Endothelial cell of umbilical vein (primary cell): ENCODE results near the gene ACOT7. TPM values are rescaled to one million over a fixed set of nuclear protein-coding genes. Genes with fewer than 3 reads are reported as not detected.
A peak's percentile ranks its signal among the peaks of the same experiment; 100 is the strongest.

ENCODE experiments used
- BruUV-seq: library from RNA; stranded (reverse); fragments of 400-500 nt; replicated peaks from 2 replicates; lab custom pipeline; 2021; lab: Mats Ljungman, UMichigan
- CTCF ChIA-PET: fragments of 300-600, 350-600 bp; sonication (Branson Sonifier 250); formaldehyde crosslinking; loops from one replicate; lab custom pipeline; 2021; ENCODE audit warnings: antibody characterized with exemption, inconsistent platforms; lab: Charles Lee
- POLR2A ChIA-PET: fragments of 300-600, 350-600 bp; sonication (Branson Sonifier 250); formaldehyde crosslinking; loops from one replicate; lab custom pipeline; 2021; ENCODE audit warnings: antibody characterized with exemption, inconsistent platforms; lab: Charles Lee
- DNase-seq: peaks from one replicate; pipeline ENCODE4 v3.0.0-alpha.2; 2011; ENCODE audit warnings: low read depth, low spot score
- FAIRE-seq: peaks from 2 replicates; lab custom pipeline; 2011; peaks lifted over from hg19 to GRCh38; lab: Jason Lieb, UNC
- H2AFZ ChIP-seq: 2 replicates; pipeline ENCODE4 v1.6.0; 2012; ENCODE audit warnings: low read depth, low read length, control low read depth, inconsistent platforms
- H3K27ac ChIP-seq: 2 replicates; pipeline ENCODE4 v1.5.1; 2011; ENCODE audit warnings: low read depth, mild to moderate bottlenecking, control low read depth, low read length, moderate library complexity; ENCODE audit not compliant: insufficient read depth
- H3K27me3 ChIP-seq, 2 experiments: 2 replicates each; pipeline versions ENCODE4 v1.6.0 to v1.6.1; 2011; ENCODE audit warnings: low read length in 2 of 2, mixed read lengths in 1 of 2; ENCODE audit not compliant: control insufficient read depth in 2 of 2, insufficient read depth in 2 of 2
- H3K36me3 ChIP-seq, 2 experiments: 2 replicates in 1 of 2; 3 replicates in 1 of 2; pipeline ENCODE4 v1.5.1; 2011; ENCODE audit warnings: low read length in 2 of 2, mild to moderate bottlenecking in 1 of 2, moderate library complexity in 1 of 2; ENCODE audit not compliant: control insufficient read depth in 2 of 2, insufficient read depth in 2 of 2; ENCODE audit errors: extremely low read depth in 1 of 2
- H3K4me1 ChIP-seq: 3 replicates; pipeline ENCODE4 v1.5.1; 2011; ENCODE audit warnings: mild to moderate bottlenecking, low read length; ENCODE audit not compliant: control insufficient read depth, insufficient read depth; ENCODE audit errors: extremely low read depth
- H3K4me2 ChIP-seq: 2 replicates; pipeline ENCODE4 v1.6.1; 2011; ENCODE audit warnings: low read length, control low read depth, mixed read lengths; ENCODE audit not compliant: insufficient read depth
- H3K4me3 ChIP-seq, 3 experiments: fragments of 200-600 bp in 1 of 3; sonication (generic), shearing (Covaris generic) in 1 of 3; replicated peaks in 1 of 3; 2 replicates each; pipeline ENCODE4 v1.5.1; 2011 to 2016; ENCODE audit warnings: control low read depth in 3 of 3, low read length in 3 of 3, mild to moderate bottlenecking in 2 of 3, inconsistent platforms in 1 of 3, low read depth in 1 of 3, moderate library complexity in 1 of 3; ENCODE audit not compliant: insufficient read depth in 1 of 3
- H3K79me2 ChIP-seq: 2 replicates; pipeline ENCODE4 v1.6.0; 2012; ENCODE audit warnings: low read length, inconsistent platforms; ENCODE audit not compliant: control insufficient read depth, insufficient read depth
- H3K9ac ChIP-seq: replicated peaks from 2 replicates; pipeline ENCODE3; 2011; ENCODE audit warnings: low read length, control low read depth; ENCODE audit not compliant: insufficient read depth; ENCODE audit errors: extremely low read depth
- H3K9me1 ChIP-seq: replicated peaks from 3 replicates; pipeline ENCODE4 v1.6.0; 2011; ENCODE audit warnings: mild to moderate bottlenecking, low read length; ENCODE audit not compliant: control insufficient read depth, insufficient read depth; ENCODE audit errors: extremely low read depth
- H3K9me3 ChIP-seq: replicated peaks from 2 replicates; pipeline ENCODE4 v1.5.1; 2012; ENCODE audit warnings: low read length, inconsistent platforms; ENCODE audit not compliant: control insufficient read depth, insufficient read depth
- H4K20me1 ChIP-seq: replicated peaks from 2 replicates; pipeline ENCODE3; 2011; ENCODE audit warnings: mild to moderate bottlenecking, low read length; ENCODE audit not compliant: control insufficient read depth, insufficient read depth; ENCODE audit errors: extremely low read depth
- EZH2 ChIP-seq: IDR thresholded peaks from 2 replicates; pipeline ENCODE4 v1.6.1; 2012; ENCODE audit warnings: borderline replicate concordance, low read depth, mild to moderate bottlenecking, moderate library complexity, low read length, inconsistent platforms; ENCODE audit not compliant: severe bottlenecking
- FOS ChIP-seq: IDR thresholded peaks from 2 replicates; pipeline ENCODE4 v1.6.1; 2011; ENCODE audit warnings: mild to moderate bottlenecking, low read length, moderate library complexity, borderline replicate concordance; ENCODE audit not compliant: insufficient read depth
- GATA2 ChIP-seq: IDR thresholded peaks from 2 replicates; pipeline ENCODE4 v1.7.0; 2011; ENCODE audit warnings: low read depth, mild to moderate bottlenecking, moderate library complexity, mixed read lengths, low read length; ENCODE audit not compliant: insufficient read length, insufficient read depth
- JUN ChIP-seq: IDR thresholded peaks from 2 replicates; pipeline ENCODE4 v1.6.1; 2011; ENCODE audit warnings: borderline replicate concordance, low read depth; ENCODE audit not compliant: insufficient read length, insufficient read depth
- MYC ChIP-seq: IDR thresholded peaks from one replicate; pipeline ENCODE4 v1.6.1; 2011; ENCODE audit warnings: mild to moderate bottlenecking, low read depth, low read length
- POLR2A ChIP-seq: IDR thresholded peaks from 2 replicates; pipeline ENCODE4 v1.6.1; 2012; ENCODE audit warnings: low read depth, mild to moderate bottlenecking, control low read depth, low read length
- POLR2AphosphoS5 ChIP-seq: IDR thresholded peaks from 2 replicates; pipeline ENCODE4 v1.6.1; 2012; ENCODE audit warnings: low read depth, mild to moderate bottlenecking, control low read depth, low read length, moderate library complexity; ENCODE audit not compliant: insufficient read depth
- dilution Hi-C: fragments of 300-500 bp; cut with MboI; formaldehyde crosslinking; loops from one replicate; pipeline ENCODE4 v1.15.0; 2019; ENCODE audit warnings: low sequenced_read_pairs; ENCODE audit not compliant: extremely low pct_ligation_motif_present
- intact Hi-C: fragments of 100-400 bp; cut with micrococcal nuclease; formaldehyde crosslinking; loops from one replicate; pipeline ENCODE4 v1.10.0; 2022
- polyA plus RNA-seq, 4 experiments: library from polyadenylated mRNA; depleted of rRNA in 3 of 4; stranded (reverse) in 3 of 4; unstranded in 1 of 4; fragments of >200 nt; gene quantifications; 2 replicates each; pipeline versions ENCODE4 v1.2.1 to v1.2.3, GENCODE V29; 2011 to 2012; ENCODE audit warnings: missing spikeins in 1 of 4
- total RNA-seq: library from RNA; stranded (reverse); gene quantifications from 2 replicates; pipeline ENCODE4 v1.2.3, GENCODE V29; 2021
- TF ChIP-seq, protein P1 (sequence below), 2 donors: IDR thresholded peaks; 1 replicate in 1 of 2; 2 replicates in 1 of 2; pipeline ENCODE4 v1.5.1; 2011; ENCODE audit warnings: low read length in 2 of 2, mild to moderate bottlenecking in 2 of 2, moderate library complexity in 2 of 2, control low read depth in 1 of 2, inconsistent platforms in 1 of 2, low read depth in 1 of 2; ENCODE audit not compliant: insufficient read depth in 1 of 2; ENCODE audit errors: extremely low read depth in 1 of 2
- TF ChIP-seq, protein P2 (sequence below): IDR thresholded peaks from 2 replicates; pipeline ENCODE4 v1.6.1; 2011; ENCODE audit not compliant: insufficient read depth, insufficient read length

ACOT7 gene
- total and polyA plus RNA-seq, 2 donors (not counting 3 experiments of a cell fraction or from before 2014, with no cell fraction given) = 69.4 to 105 TPM

DNA sequence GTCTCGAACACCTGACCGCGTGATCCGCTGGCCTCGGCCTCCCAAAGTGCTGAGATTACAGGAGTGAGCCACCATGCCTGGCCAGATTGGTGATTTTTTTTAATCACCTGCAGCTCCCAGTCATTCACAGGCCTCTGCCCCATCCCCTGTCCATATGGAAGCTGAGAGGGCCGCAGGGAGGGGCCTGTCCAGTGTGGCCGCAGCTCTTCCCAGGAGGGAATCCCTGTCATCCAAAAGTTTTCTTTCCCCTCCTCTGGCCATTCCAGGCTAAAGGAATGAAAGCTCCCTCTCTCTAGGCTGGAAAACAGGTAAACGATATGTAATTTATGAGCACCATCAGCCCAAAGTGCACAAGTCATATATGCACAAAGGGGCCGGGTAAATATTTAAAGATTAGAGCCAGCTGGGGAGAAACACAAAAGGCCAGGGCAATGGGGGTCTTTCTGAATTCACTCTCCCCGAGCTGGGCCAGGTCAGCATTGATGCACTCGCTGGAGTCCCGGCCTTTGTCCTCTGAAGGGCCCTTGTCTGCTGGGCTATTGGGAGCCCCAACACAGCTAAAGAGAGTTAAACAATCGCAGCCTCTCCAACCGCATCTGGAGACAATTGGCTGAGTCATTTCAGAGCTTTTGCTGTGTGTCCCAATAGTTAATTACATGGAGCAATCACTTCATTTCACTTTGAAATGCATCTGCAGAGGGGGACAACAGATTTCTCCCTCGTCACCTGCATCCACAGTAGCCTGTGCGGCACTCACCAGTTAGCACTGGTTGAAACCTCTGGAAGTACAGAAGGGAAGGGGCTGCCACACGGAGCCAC, 153.4 kb downstream of the ACOT7 start:
- TF ChIP-seq POLR2AphosphoS5 (no peak), JUN (no peak), MYC (no peak), FOS (no peak), EZH2 (no peak), GATA2 (no peak), POLR2A (no peak)
- TF ChIP-seq, protein P1, sequence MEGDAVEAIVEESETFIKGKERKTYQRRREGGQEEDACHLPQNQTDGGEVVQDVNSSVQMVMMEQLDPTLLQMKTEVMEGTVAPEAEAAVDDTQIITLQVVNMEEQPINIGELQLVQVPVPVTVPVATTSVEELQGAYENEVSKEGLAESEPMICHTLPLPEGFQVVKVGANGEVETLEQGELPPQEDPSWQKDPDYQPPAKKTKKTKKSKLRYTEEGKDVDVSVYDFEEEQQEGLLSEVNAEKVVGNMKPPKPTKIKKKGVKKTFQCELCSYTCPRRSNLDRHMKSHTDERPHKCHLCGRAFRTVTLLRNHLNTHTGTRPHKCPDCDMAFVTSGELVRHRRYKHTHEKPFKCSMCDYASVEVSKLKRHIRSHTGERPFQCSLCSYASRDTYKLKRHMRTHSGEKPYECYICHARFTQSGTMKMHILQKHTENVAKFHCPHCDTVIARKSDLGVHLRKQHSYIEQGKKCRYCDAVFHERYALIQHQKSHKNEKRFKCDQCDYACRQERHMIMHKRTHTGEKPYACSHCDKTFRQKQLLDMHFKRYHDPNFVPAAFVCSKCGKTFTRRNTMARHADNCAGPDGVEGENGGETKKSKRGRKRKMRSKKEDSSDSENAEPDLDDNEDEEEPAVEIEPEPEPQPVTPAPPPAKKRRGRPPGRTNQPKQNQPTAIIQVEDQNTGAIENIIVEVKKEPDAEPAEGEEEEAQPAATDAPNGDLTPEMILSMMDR (IDR thresholded peaks at IDR 0.05; ENCODE audit: extremely low read depth in 1 of 2, insufficient read depth in 1 of 2, low read depth in 1 of 2, low read length in 2 of 2) = no peak
- TF ChIP-seq, protein P2, sequence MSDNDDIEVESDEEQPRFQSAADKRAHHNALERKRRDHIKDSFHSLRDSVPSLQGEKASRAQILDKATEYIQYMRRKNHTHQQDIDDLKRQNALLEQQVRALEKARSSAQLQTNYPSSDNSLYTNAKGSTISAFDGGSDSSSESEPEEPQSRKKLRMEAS = no peak
- Histone ChIP-seq H3K27ac (no peak overlapping the region), H3K36me3 (no peaks in the 10 kb centered on the region), H3K27me3 (peaks cover 41 to 50% of the 10 kb centered on the region in 2 experiments), H3K79me2 (peaks cover 3% of the 10 kb centered on the region), H3K4me3 (no peak overlapping the region), H3K9me3 (no peaks in the 10 kb centered on the region), H3K9me1 (no peaks in the 10 kb centered on the region), H2AFZ (no peak overlapping the region), H4K20me1 (no peaks in the 10 kb centered on the region), H3K9ac (no peak overlapping the region), H3K4me1 (peaks cover 2% of the 10 kb centered on the region), H3K4me2 (no peak overlapping the region)
- DNase-seq = no peak
- CTCF ChIA-PET = interaction anchor here (1.0 to 3.3 kb wide), 5 partner anchors 34 to 206 kb away, joined by 3 to 27 read pairs (median 4); partner anchors contain the start of gene RNF207
- intact Hi-C loops = loop anchor here (2.0 to 5.0 kb wide), 2 partner anchors 181 to 182 kb away; partner anchors contain the start of gene ESPN
- BruUV-seq = no TSS peak
- dilution Hi-C loops = no loop called here
- peak; percentile 28 for FAIRE-seq
- POLR2A ChIA-PET = no interaction called here
